H1 (cell line): Measurements from ENCODE around the gene ZHX3. TPM values are rescaled to one million over a fixed set of nuclear protein-coding genes. Genes with fewer than 3 reads are reported as not detected.

ENCODE experiments used
- CTCF ChIA-PET: fragments of 300-600 bp; sonication (Branson Sonifier 250); formaldehyde crosslinking; loops from one replicate; lab custom pipeline; 2021; ENCODE audit not compliant: partially characterized antibody; lab: Charles Lee
- POLR2A ChIA-PET: fragments of 300-600 bp; sonication (Branson Sonifier 250); formaldehyde crosslinking; loops from one replicate; lab custom pipeline; 2021; ENCODE audit warnings: inconsistent platforms; ENCODE audit not compliant: partially characterized antibody; lab: Charles Lee
- DNase-seq, 2 experiments: peaks; one replicate each; pipeline versions ENCODE4 v3.0.0 to v3.0.0-alpha.2; 2010 to 2022; ENCODE audit warnings: low spot score in 2 of 2, low read depth in 1 of 2, mixed read lengths in 1 of 2
- FAIRE-seq: peaks from 2 replicates; lab custom pipeline; 2011; peaks lifted over from hg19 to GRCh38; lab: Jason Lieb, UNC
- H2AFZ ChIP-seq: 2 replicates; pipeline ENCODE4 v1.8.1; 2012; ENCODE audit warnings: low read length, inconsistent platforms
- H2AK5ac ChIP-seq: 2 replicates; pipeline ENCODE4 v1.6.1; 2013; ENCODE audit warnings: low read depth, low read length
- H2BK120ac ChIP-seq: replicated peaks from 2 replicates; pipeline ENCODE3; 2013; ENCODE audit warnings: low read depth, low read length, inconsistent platforms
- H2BK12ac ChIP-seq: 2 replicates; pipeline ENCODE4 v1.6.1; 2013; ENCODE audit warnings: low read depth, low read length
- H2BK15ac ChIP-seq: 2 replicates; pipeline ENCODE4 v1.6.1; 2013; ENCODE audit warnings: low read length
- H2BK20ac ChIP-seq: 2 replicates; pipeline ENCODE4 v1.6.1; 2013; ENCODE audit warnings: low read length
- H2BK5ac ChIP-seq: 2 replicates; pipeline ENCODE4 v1.6.1; 2013; ENCODE audit warnings: low read depth, low read length
- H3K14ac ChIP-seq: 2 replicates; pipeline ENCODE4 v1.6.1; 2013; ENCODE audit warnings: inconsistent platforms; ENCODE audit not compliant: insufficient read length
- H3K18ac ChIP-seq: 2 replicates; pipeline ENCODE4 v1.6.1; 2013; ENCODE audit warnings: low read length; ENCODE audit errors: extremely low read depth
- H3K23ac ChIP-seq: 2 replicates; pipeline ENCODE4 v1.6.1; 2013; ENCODE audit warnings: inconsistent platforms; ENCODE audit not compliant: insufficient read length
- H3K23me2 ChIP-seq: 2 replicates; pipeline ENCODE4 v1.6.1; 2013; ENCODE audit warnings: low read depth, low read length
- H3K27ac ChIP-seq: 2 replicates; pipeline ENCODE4 v1.6.1; 2011; ENCODE audit warnings: low read depth, low read length, inconsistent platforms
- H3K27me3 ChIP-seq, 4 experiments: replicated peaks in 1 of 4; 1 replicate in 1 of 4; 2 replicates in 3 of 4; pipeline versions ENCODE4 v1.6.1 to v1.8.1; 2011 to 2013; ENCODE audit warnings: low read length in 3 of 4, mild to moderate bottlenecking in 3 of 4, inconsistent platforms in 2 of 4, mixed read lengths in 2 of 4, moderate library complexity in 1 of 4; ENCODE audit not compliant: control insufficient read depth in 3 of 4, insufficient read depth in 3 of 4; ENCODE audit errors: extremely low read depth in 1 of 4
- H3K36me3 ChIP-seq, 4 experiments: 2 replicates each; pipeline versions ENCODE4 v1.6.1 to v1.8.1; 2011 to 2013; ENCODE audit warnings: mild to moderate bottlenecking in 4 of 4, low read length in 3 of 4, moderate library complexity in 2 of 4, control low read depth in 1 of 4, inconsistent platforms in 1 of 4; ENCODE audit not compliant: insufficient read depth in 4 of 4, control insufficient read depth in 2 of 4
- H3K4ac ChIP-seq: replicated peaks from 2 replicates; pipeline ENCODE3; 2013; ENCODE audit warnings: low read length, low read depth, mixed read lengths, inconsistent platforms; ENCODE audit not compliant: insufficient read length
- H3K4me1 ChIP-seq, 4 experiments: replicated peaks in 1 of 4; 1 replicate in 1 of 4; 2 replicates in 3 of 4; pipeline versions ENCODE4 v1.6.1 to v1.8.1; 2011 to 2013; ENCODE audit warnings: low read length in 3 of 4, inconsistent platforms in 2 of 4, mixed read lengths in 1 of 4; ENCODE audit not compliant: insufficient read depth in 4 of 4, control insufficient read depth in 3 of 4
- H3K4me2 ChIP-seq, 2 experiments: 2 replicates each; pipeline versions ENCODE4 v1.6.1 to v1.8.1; 2011 to 2013; ENCODE audit warnings: low read depth in 2 of 2, low read length in 2 of 2, control low read depth in 1 of 2, inconsistent platforms in 1 of 2, mild to moderate bottlenecking in 1 of 2; ENCODE audit not compliant: insufficient read depth in 1 of 2
- H3K4me3 ChIP-seq, 4 experiments: fragments of 200-600, 300-600 bp in 1 of 4; sonication (generic), shearing (Covaris generic), sonication (Bioruptor Twin) in 1 of 4; 2 replicates each; pipeline versions ENCODE4 v1.5.1 to v1.8.1; 2011 to 2016; ENCODE audit warnings: low read length in 4 of 4, low read depth in 3 of 4, control low read depth in 2 of 4, inconsistent platforms in 2 of 4, mild to moderate bottlenecking in 2 of 4, mixed read lengths in 1 of 4, moderate library complexity in 1 of 4; ENCODE audit not compliant: insufficient read depth in 2 of 4; ENCODE audit errors: extremely low read depth in 1 of 4
- H3K56ac ChIP-seq: replicated peaks from 2 replicates; pipeline ENCODE3; 2013; ENCODE audit warnings: low read depth, mild to moderate bottlenecking, mixed read lengths, low read length, inconsistent platforms; ENCODE audit not compliant: insufficient read length
- H3K79me1 ChIP-seq: 2 replicates; pipeline ENCODE4 v1.6.1; 2013; ENCODE audit warnings: low read depth, low read length, control low read depth
- H3K79me2 ChIP-seq, 2 experiments: 2 replicates each; pipeline versions ENCODE4 v1.6.1 to v1.8.1; 2012 to 2013; ENCODE audit warnings: low read length in 2 of 2, mild to moderate bottlenecking in 2 of 2, inconsistent platforms in 1 of 2; ENCODE audit not compliant: insufficient read depth in 2 of 2, control insufficient read depth in 1 of 2
- H3K9ac ChIP-seq, 4 experiments: replicated peaks in 1 of 4; 1 replicate in 1 of 4; 2 replicates in 3 of 4; pipeline versions ENCODE4 v1.6.1 to v1.8.1; 2011 to 2013; ENCODE audit warnings: low read depth in 3 of 4, low read length in 3 of 4, control low read depth in 2 of 4, mild to moderate bottlenecking in 2 of 4, moderate library complexity in 2 of 4, inconsistent platforms in 1 of 4; ENCODE audit errors: extremely low read depth in 1 of 4
- H3K9me3 ChIP-seq, 2 experiments: 2 replicates each; pipeline versions ENCODE4 v1.6.1 to v1.8.1; 2012 to 2013; ENCODE audit warnings: mild to moderate bottlenecking in 2 of 2, moderate library complexity in 2 of 2, control low read depth in 1 of 2, inconsistent platforms in 1 of 2, low read depth in 1 of 2, low read length in 1 of 2, mixed read lengths in 1 of 2; ENCODE audit not compliant: insufficient read depth in 2 of 2
- H4K20me1 ChIP-seq, 2 experiments: replicated peaks in 1 of 2; 2 replicates each; pipeline versions ENCODE3 to v1.8.1; 2011 to 2013; ENCODE audit warnings: inconsistent platforms in 2 of 2, low read length in 2 of 2, mild to moderate bottlenecking in 1 of 2; ENCODE audit not compliant: insufficient read depth in 2 of 2, control insufficient read depth in 1 of 2
- H4K5ac ChIP-seq: 2 replicates; pipeline ENCODE4 v1.6.1; 2013; ENCODE audit warnings: low read length, low read depth, mixed read lengths, inconsistent platforms; ENCODE audit not compliant: insufficient read length
- H4K8ac ChIP-seq: 2 replicates; pipeline ENCODE4 v1.8.0; 2013; ENCODE audit warnings: mild to moderate bottlenecking, moderate library complexity, low read length, inconsistent platforms; ENCODE audit not compliant: insufficient read depth; ENCODE audit errors: extremely low read depth
- H4K91ac ChIP-seq: replicated peaks from 2 replicates; pipeline ENCODE3; 2013; ENCODE audit warnings: low read length, mixed read lengths, inconsistent platforms; ENCODE audit not compliant: insufficient read length
- CEBPB ChIP-seq: IDR thresholded peaks from 2 replicates; pipeline ENCODE4 v1.6.1; 2012; ENCODE audit warnings: low read depth, low read length
- CREB1 ChIP-seq: IDR thresholded peaks from 2 replicates; pipeline ENCODE4 v1.6.1; 2012; ENCODE audit warnings: inconsistent platforms
- EZH2 ChIP-seq: fragments of 200-600 bp; sonication (generic); IDR thresholded peaks from 2 replicates; pipeline ENCODE4 v1.7.1; 2012; ENCODE audit warnings: low read depth, mild to moderate bottlenecking, moderate library complexity, low read length, inconsistent platforms; ENCODE audit not compliant: severe bottlenecking
- FOSL1 ChIP-seq: IDR thresholded peaks from 2 replicates; pipeline ENCODE4 v1.6.1; 2011; ENCODE audit warnings: mild to moderate bottlenecking, low read depth, low read length, moderate library complexity; ENCODE audit not compliant: insufficient read depth
- JUN ChIP-seq: IDR thresholded peaks from 2 replicates; pipeline ENCODE4 v1.6.1; 2011; ENCODE audit warnings: low read depth, mild to moderate bottlenecking, improper control_type of control experiment, low read length
- JUND ChIP-seq: IDR thresholded peaks from 2 replicates; pipeline ENCODE4 v1.6.1; 2011; ENCODE audit warnings: mild to moderate bottlenecking, improper control_type of control experiment, low read length
- KDM1A ChIP-seq: fragments of 200-600, 300-600 bp; sonication (generic); IDR thresholded peaks from 2 replicates; pipeline ENCODE4 v1.7.1; 2016; ENCODE audit warnings: mild to moderate bottlenecking, low read length, borderline replicate concordance
- MAFK ChIP-seq: IDR thresholded peaks from 2 replicates; pipeline ENCODE4 v1.6.1; 2012; ENCODE audit warnings: low read depth, mild to moderate bottlenecking, improper control_type of control experiment, low read length
- RFX5 ChIP-seq: IDR thresholded peaks from 2 replicates; pipeline ENCODE4 v1.6.1; 2011; ENCODE audit warnings: low read depth, low read length, improper control_type of control experiment, borderline replicate concordance
- RNF2 ChIP-seq: fragments of 200-900, 300-1000 bp; sonication (generic); IDR thresholded peaks from 2 replicates; pipeline ENCODE4 v1.7.1; 2016; ENCODE audit warnings: borderline replicate concordance, low read depth, mild to moderate bottlenecking, antibody characterized with exemption, low read length; ENCODE audit not compliant: poor library complexity, severe bottlenecking; ENCODE audit errors: missing control alignments
- SP2 ChIP-seq: IDR thresholded peaks from 2 replicates; pipeline ENCODE4 v1.6.1; 2012; ENCODE audit warnings: mild to moderate bottlenecking, low read length, inconsistent platforms
- TAF7 ChIP-seq: optimal IDR thresholded peaks from 2 replicates; pipeline ENCODE3; 2011; ENCODE audit warnings: low read depth, mild to moderate bottlenecking, inconsistent platforms, low read length, moderate library complexity, borderline replicate concordance
- YY1 ChIP-seq: IDR thresholded peaks from 2 replicates; pipeline ENCODE4 v1.6.1; 2011; ENCODE audit warnings: low read depth, mild to moderate bottlenecking, low read length
- ZNF274 ChIP-seq: IDR thresholded peaks from 2 replicates; pipeline ENCODE4 v1.7.0; 2012; ENCODE audit warnings: low read length, borderline replicate concordance; ENCODE audit errors: extremely low read depth
- WGBS, 2 experiments: shearing (Covaris generic) in 1 of 2; methylation state at CpG; one replicate each; pipeline versions ENCODE4 v1.1.6 to v1.1.7; 2013 to 2015; ENCODE audit warnings: low lambda C conversion rate in 2 of 2, mixed read lengths in 2 of 2, inconsistent platforms in 1 of 2, low coverage in 1 of 2, missing lambda C conversion rate in 1 of 2; ENCODE audit not compliant: insufficient replicate concordance in 2 of 2, insufficient coverage in 1 of 2, insufficient read length in 1 of 2; ENCODE audit errors: extremely low coverage in 1 of 2, missing lambda C conversion rate in 1 of 2; 5-methylcytosine and 5-hydroxymethylcytosine counted together
- polyA plus RNA-seq, 7 experiments: library from polyadenylated mRNA; depleted of rRNA in 3 of 7; stranded (reverse) in 5 of 7; unstranded in 2 of 7; fragments of >200 nt in 5 of 7; fragments of 200-250 nt in 2 of 7; gene quantifications; 1 replicate in 5 of 7; 2 replicates in 1 of 7; 4 replicates in 1 of 7; pipeline versions ENCODE4 v1.2.1 to v1.2.3, GENCODE V29; 2011 to 2013; ENCODE audit warnings: missing spikeins in 2 of 7, mixed read lengths in 2 of 7
- total RNA-seq: library from RNA; stranded (reverse); fragmentation: NEBNext Ultra II Directional; extraction: Animal tissue kit (Norgen Biotek cat#: 25700); gene quantifications from 2 replicates; pipeline ENCODE4 v1.2.1, GENCODE V29; 2021

The ZHX3 gene
- total and polyA plus RNA-seq, 2 of the 8 experiments (the other 6 are each of a cell fraction or from before 2014, with no cell fraction given): 1.00 to 7.8 TPM

- ChIA-PET CTCF (interaction anchor here (0.6 to 4.8 kb wide), 5 partner anchors 26 to 204 kb away, joined by 3 to 35 read pairs (median 4); partner anchors contain the start of gene LPIN3), POLR2A (interaction anchor here (0.9 to 6.1 kb wide), 4 partner anchors 13 to 32 kb away, joined by 3 to 23 read pairs (median 3); no protein-coding TSS in a partner anchor)
- Histone ChIP-seq H2BK20ac (no peak overlapping the region), H3K27me3 (no peaks in the 10 kb centered on the region), H3K9ac (no peak overlapping the region), H3K4ac (no peak overlapping the region), H3K18ac (no peak overlapping the region), H3K79me1 (no peaks in the 10 kb centered on the region; the same call in 1 of the 2 replicates), H3K23ac (no peak overlapping the region), H2BK120ac (no peak overlapping the region), H4K20me1 (peaks cover 8 to 16% of the 10 kb centered on the region in 2 experiments), H3K4me2 (no peak overlapping the region), H3K9me3 (no peaks in the 10 kb centered on the region), H3K4me3 (no peak overlapping the region), H3K36me3 (peaks cover 60 to 86% (median 83%) of the 10 kb centered on the region in 4 experiments), H3K23me2 (no peaks in the 10 kb centered on the region), H4K91ac (no peak overlapping the region), H2AFZ (no peak overlapping the region), H4K8ac (no peak overlapping the region), H2AK5ac (no peak overlapping the region), H3K14ac (no peak overlapping the region), H3K27ac (no peak overlapping the region; the same call in 1 of the 2 replicates), H2BK12ac (no peak overlapping the region), H2BK5ac (no peak overlapping the region; the same call in 1 of the 2 replicates), H3K79me2 (no peaks in the 10 kb centered on the region; a peak in 1 of 4 replicates), H4K5ac (no peak overlapping the region), H2BK15ac (no peak overlapping the region), H3K56ac (no peak overlapping the region), H3K4me1 (no peaks in the 10 kb centered on the region; a peak in 1 of 7 replicates)
- DNase-seq (no peak), FAIRE-seq (no peak)
- WGBS, 2 experiments: 90% methylated on average over 3 of the region's 3 CpGs; no CpG with 5 or more reads in 1 of the 2 experiments
- TF ChIP-seq KDM1A (no peak), RFX5 (no peak), CEBPB (no peak), SP2 (no peak), ZNF274 (no peak), RNF2 (no peak), YY1 (no peak), CREB1 (no peak), JUN (no peak), FOSL1 (no peak), MAFK (no peak), JUND (no peak), EZH2 (no peak), TAF7 (no peak)
- TF ChIP-seq, all 59 proteins: peak for 0
Observed at GRCh38 chr20:41167118-41167470, 150.4 kb downstream of the ZHX3 start.
